NOMO-1 treated with DMSO at 0.1 percent for 48 hours (cell line): ENCODE measurements around the gene TOGARAM2.
A peak's percentile ranks its signal among the peaks of the same experiment; 100 is the strongest.
"Not testable (repeated sequence)": the region's sequence is repeated elsewhere in the genome, so short reads cannot be mapped to it uniquely, and the experiment has no call there.

Source experiments
- DNase-seq: peaks from one replicate; lab custom pipeline; 2025; ENCODE audit not compliant: unreplicated experiment; lab: John Stamatoyannopoulos, UW

TOGARAM2 gene

DNA sequence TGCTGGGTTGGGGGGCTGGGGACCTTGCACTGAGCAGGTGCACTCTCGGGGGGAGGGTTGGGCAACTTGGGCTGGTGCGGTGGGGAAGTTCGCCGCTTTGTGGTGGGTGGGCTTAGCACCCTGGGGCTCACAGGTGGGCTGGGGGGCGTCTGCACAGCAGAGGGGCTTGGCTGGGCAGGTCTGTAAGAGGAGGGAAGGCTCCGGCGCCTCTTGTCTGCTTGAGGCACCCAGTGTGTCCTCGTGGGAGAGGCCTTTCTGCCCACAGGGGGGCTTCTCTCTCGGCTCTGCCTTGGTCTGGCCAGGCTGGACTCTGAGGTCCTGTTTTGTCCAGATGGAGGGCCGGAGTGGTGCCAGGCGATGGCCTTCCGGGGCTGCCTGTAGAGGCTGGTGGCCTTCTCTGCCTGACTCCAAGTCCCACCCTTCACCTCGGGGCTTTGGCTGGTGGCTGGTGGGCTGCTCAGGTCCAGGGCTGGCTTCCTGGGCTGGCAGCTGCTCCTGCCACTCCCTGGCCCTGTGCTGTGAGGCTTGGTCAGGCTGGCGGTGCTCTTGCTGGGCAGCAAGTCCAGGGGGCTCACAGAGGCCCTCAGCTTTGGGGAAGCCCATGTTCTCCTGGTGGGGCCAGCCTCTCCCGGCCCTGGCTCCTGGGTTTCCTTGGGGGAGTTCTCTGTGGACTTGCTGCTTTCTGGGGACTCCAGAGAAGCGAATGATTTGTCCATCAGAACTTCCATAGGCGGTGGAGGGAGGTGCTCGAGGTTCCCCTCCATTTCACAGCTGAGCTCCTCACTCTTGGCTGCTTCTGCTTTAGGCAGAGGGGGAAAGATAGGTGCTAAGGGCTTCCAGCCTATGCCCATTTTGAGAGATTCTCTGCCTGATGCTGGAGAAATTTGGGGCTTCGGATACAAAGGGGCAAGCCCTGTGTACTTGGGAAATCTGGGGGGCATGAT, 90.2 kb downstream of the TOGARAM2 start:
- no peak for DNase-seq

DNA sequence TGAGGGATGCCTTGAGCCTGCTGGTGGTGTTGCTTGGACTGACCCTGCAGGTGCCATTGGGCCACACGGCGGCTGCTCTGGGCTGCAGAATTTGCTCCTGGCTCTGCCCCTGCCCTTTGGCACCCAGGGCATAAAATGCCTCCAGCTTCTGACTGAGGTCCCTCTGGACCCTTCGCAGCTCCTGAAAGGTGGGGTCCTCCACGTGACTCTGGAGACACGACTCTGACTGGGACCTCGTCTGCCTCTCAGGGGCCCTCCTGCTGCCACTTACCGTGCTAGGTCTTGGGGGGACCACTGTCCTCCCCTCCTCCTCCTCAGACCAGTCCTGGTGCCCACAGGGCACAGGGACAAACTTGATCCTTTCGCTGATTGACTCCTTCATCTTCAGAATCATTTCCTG, 91.2 kb downstream of the TOGARAM2 start:
- DNase-seq: no peak

DNA sequence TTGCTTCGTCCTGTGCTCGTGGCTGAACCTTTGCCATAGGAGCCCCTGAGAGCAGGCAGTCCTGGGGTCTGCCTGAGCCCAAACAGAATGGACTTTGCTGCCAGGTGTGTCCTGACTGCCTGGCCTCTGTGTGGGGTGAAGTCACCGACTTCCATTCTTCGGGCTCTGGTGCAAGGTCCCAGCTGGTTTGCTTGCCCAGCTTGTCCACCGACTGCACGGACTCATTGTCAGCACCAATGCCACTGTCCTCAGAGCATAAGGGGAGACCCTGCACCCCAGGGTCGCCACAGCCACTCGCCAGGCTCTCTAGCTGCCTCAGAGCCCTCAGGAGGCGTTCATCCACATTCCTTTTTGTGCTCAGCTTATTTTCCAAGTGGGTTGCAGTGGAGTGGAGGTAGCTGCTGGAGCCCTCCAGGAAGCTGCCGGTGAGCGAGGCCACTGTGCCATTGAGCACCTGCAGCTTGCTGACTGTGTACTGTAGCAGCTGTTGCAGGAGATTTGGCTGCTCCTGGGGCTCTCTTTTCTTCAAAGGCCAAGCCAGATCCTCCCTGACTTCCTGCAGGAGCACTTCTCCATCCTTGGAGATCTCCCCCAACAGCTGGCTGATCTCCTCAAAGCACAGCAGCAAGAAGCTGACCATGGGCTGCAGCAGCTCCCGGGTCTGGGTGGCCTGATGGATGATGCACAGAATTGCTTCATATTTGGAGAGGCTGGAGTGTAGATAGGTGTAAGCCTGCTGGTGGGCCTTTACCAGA, 92.0 kb downstream of the TOGARAM2 start:
- DNase-seq: no peak

- DNase-seq: peak; percentile 9
Measured at GRCh38 chr2:29073933-29074332, 92.8 kb downstream of the TOGARAM2 start.

DNA sequence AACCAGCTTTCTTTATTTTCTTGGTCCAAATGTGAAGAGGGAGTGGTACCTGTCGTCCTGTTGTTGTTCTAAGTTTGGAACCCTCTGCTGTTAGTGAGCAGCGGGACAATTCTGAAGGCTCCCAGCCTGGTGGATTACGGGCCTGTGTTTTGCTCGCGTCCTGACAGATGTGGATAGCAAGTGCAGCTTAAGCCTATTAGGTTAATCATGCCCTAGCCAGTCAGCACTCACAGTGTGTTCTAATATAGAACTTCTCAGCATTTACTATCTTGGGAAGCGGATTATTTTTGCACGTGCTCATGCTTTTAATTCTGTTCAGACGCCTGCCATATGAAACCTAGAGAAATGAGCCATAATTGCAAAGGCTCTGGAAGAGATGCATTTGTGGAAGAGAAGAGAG, 93.3 kb downstream of the TOGARAM2 start, which contains the start of gene PCARE:
Gene PCARE, minus strand, starts transcription at position 113 of the 400 bp plus-strand sequence. CDS start 262 bp downstream, outside the sequence.
- DNase-seq: no peak

- no peak for DNase-seq
Measured at GRCh38 chr2:29075894-29076705, 95.0 kb downstream of the TOGARAM2 start.

- DNase-seq: no peak
Measured at GRCh38 chr2:29079887-29080286, 98.8 kb downstream of the TOGARAM2 start.

DNA sequence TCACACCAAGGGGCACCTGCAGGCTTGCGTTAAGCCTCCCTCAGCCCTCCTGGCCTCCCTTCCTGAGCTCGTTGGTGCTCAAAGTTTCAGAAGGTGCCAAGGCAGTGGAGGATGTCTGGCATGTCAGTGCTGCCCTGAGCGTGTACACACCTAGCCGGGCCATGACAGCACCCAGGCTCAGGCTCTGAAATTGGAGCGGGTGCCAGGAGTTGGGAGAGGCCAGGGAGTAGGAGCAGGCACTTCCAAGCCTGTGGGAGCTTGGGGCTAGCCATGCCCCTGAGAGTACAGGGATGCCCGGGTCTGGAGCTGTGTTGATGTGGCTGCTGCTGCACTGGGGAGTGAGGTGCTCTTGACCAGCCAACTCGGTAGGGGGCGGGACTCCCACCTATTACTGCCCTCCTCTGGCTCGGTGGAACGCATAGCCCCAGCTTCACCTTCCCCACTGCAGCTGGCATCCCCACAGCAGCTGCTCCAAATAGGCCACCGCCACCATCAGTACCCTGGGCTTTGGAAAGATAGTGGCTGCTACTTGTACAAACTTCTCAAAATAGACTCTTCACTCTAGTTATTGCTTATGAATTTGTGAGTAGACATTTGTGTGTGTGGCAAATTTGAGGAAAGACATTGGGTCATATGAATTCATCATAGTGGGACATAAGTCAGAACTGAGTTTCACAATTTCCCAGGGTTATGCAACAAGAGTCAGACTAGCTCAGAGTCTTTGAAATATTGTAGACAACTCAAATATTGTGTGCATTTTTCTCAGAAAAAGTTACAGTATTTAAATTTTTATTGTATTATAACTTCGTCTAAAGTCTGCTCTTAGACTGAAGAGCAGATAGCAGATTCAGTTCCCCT, 100.0 kb downstream of the TOGARAM2 start:
- DNase-seq: peak; percentile 53

DNA sequence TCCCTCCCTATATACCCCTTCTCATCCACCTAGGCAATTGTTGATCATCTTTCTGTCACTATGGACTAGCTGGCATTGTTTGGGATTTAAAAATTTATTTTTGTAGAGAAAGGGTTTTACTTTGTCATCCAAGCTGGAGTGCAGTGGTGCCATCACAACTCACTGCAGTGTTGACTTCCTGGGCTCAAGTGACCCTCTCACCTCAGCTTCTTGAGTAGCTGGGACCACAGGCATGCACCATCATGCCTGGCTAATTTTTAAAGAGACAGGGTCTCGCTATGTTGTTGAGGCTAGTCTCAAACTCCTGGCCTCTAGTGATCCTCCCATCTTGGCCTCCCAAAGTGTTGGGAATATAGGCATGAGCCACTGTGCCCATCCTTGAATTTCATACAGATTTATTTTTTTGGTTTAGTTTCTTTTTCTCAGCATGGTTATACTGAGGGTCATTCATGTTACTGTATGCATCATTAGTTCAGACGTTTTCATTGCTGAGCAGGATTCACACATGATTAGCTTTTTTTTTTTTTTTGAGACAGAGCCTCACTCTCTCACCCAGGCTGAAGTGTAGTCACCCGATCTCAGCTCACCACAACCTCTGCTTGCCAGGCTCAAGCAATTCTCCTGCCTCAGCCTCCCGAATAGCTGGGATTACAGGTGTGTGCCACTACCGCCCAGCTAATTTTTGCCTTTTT, 101.9 kb downstream of the TOGARAM2 start:
- no peak for DNase-seq

DNA sequence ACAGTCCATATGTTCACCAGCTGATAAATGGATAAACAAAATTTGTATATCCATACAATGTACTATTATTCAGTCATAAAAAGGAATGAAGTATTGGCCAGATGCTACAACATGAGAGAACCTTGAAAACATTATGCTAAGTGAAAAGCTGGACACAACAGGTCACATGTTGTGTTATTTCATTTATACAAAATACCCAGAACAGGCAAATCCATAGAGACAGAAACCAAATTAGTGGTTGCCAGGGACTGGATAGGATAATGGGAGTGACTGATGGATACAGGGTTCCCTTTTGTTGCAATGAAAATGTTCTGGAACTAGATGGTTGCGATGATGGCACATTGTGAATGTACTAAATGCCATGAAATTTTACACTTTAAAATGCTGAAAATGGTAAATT, 103.5 kb downstream of the TOGARAM2 start:
- DNase-seq: no peak

DNA sequence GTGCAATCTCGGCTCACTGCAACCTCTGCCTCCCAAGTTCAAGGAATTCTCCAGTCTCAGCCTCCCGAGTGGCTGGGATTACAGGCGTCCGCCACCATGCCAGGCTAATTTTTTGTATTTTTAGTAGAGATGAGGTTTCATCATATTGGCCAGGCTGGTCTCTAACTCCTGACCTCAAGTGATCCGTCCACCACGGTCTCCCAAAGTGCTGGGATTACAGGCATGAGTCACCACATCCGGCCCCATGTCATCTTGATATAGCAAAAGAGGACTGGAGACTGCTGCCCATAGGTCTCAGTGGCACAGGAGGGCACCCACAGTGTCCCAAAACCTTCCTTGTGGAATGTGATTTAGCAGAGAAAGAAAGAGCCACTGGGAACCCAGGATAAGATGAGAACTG, 109.2 kb downstream of the TOGARAM2 start:
- DNase-seq: not testable (repeated sequence)

DNA sequence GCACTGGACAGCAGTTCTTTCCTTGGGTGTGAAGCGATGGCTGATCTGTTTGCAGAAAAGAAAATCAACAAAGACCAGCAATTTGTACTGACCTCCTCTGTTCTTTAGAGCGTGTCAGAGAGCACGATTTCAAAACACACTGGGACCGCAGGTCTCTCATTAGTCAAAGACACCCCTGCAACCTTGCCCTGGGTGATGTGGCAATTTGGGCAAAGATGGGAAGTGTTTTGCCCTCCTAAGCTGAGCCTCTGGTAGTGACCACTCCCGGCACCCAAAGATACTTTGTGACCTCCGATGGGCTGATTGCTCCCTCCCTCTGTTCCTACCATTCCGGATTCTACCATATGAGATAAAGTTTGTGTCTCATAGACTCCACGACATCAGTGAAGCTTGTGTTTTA, 115.9 kb downstream of the TOGARAM2 start:
- DNase-seq: peak; percentile 10

DNA sequence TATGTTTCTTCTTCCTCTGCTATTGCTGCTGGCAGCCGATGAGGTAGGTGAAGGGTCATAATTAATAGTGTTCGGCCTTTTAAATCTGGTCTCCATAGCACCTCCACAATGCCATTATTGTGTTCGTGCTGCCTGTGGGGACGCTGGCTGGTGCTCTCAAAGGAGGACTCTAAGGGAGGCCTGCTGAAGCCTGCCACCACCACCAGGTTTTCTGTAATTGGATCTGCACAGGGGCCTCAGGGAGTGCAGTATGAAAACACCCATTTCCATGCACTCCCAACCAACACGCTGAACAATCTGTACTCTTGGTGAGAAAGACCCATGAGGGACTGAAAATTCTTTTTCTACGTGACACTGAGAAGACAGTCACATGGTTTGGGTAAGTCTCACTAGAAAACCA, 116.5 kb downstream of the TOGARAM2 start:
- DNase-seq: no peak

GRCh38 chr2:29100564-29100963, 119.5 kb downstream of the TOGARAM2 start:
- DNase-seq: no peak
